HG03175 (cell line): ENCODE results near the gene ATF6.
A peak's percentile ranks its signal among the peaks of the same experiment; 100 is the strongest.

Experiments
- ATAC-seq: cut with Tn5 transposase; IDR thresholded peaks from one replicate; pipeline ENCODE4 v1.9.1; 2021; ENCODE audit warnings: mild to moderate bottlenecking, moderate library complexity; ENCODE audit not compliant: unreplicated experiment

ATF6 gene

GRCh38 chr1:161885003-161885402, 118.9 kb downstream of the ATF6 start:
- ATAC-seq = no peak

- ATAC-seq = no peak
Observed at GRCh38 chr1:161885759-161886158, 119.6 kb downstream of the ATF6 start.

GRCh38 chr1:161886589-161886988, 120.5 kb downstream of the ATF6 start:
- ATAC-seq = no peak

GRCh38 chr1:161887730-161888287, 121.7 kb downstream of the ATF6 start:
- ATAC-seq = no peak

DNA sequence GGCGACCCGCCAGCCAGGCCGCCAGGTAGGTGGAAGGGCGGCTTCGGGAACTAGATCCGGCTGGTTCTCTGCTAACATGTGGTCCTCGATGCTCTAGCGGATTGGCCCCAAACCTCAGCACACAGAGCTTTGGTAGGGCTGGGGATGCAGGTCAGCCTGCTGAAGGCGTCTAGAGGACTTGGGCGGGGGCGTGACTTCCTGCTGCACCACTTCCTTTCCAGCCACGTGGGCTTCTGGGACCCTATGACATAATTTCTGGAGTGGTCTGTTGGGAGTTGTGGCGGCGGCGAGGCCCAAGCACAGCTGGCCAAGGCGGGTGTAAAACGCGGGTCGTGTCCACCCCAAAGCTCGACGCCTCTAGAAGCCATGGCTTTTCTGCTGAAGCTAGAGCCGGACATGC, 124.5 kb downstream of the ATF6 start:
- ATAC-seq = no peak

- no peak for ATAC-seq
Observed at GRCh38 chr1:161899091-161899490, 133.0 kb downstream of the ATF6 start.

DNA sequence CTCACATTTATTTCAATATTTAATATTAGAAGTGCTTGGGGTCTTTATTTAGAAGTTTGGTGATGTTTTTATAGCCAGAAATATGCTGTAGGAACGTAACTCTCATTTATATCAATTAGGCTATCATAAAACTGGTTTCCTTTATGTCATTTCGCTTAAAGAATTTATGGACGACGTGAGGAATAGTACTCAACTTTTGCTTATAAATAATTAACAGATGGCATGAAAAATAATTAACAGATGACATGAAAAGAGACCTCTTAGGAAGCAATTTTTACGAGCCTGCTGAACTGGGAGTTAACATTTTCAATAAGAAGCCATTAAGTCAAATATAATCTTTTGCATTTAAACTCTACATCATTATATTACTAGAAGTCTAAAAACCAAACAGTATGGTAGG, 134.0 kb downstream of the ATF6 start:
- no peak for ATAC-seq

- no peak for ATAC-seq
Observed at GRCh38 chr1:161902182-161902581, 136.1 kb downstream of the ATF6 start.

- peak; percentile 68 for ATAC-seq
Observed at GRCh38 chr1:161905269-161905884, 139.3 kb downstream of the ATF6 start.

- ATAC-seq = no peak
Observed at GRCh38 chr1:161907265-161907664, 141.1 kb downstream of the ATF6 start.

DNA sequence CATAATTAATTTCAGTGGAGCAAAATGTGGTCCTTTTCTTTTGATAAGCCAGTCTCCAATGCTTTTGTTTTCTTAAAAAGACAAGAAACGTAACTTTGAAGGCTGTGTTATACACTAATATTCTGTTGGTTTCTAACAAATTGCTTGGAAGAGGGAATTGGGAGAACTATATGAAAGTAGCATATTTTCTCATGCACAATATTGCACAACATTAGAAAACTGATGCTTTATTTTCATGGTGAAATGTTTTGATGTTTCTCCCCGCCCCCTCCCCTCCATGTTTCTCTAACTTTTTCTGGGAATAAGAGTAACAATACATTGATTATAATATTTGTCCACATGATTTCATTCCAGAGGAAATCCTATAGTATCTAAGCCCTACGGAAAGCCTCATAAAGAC, 142.1 kb downstream of the ATF6 start:
- no peak for ATAC-seq

- ATAC-seq = no peak
Observed at GRCh38 chr1:161910604-161911003, 144.5 kb downstream of the ATF6 start.

DNA sequence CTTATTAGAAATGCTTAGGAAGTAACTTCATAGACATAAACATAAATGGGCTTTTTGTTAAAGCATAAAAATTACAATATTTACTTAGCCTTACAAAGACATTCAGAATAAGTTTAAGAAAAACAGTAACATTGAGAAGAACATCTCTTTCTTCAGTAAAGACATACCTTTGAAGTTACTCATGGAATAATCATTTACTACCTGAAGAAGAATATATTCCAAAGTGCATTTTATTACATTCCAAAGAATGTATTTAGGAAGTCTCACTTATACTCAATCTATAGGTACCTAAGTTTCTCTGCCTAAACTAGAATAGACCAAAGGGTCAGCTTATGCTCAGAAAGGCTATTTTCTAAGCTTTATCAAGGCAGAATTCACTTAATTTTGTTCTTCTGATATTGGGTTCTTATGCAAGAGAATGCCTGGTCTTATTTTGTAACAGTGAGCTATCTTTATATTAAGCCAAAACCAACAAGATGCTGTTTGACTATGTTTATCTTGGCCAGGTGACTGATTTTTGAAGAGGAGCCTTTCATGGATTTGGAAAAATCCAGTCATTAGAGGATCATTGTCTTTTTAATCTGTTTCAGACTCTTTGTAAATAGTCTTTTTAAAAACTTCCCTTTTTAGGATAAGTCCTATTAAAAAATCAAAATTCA, 147.5 kb downstream of the ATF6 start:
- ATAC-seq = no peak

DNA sequence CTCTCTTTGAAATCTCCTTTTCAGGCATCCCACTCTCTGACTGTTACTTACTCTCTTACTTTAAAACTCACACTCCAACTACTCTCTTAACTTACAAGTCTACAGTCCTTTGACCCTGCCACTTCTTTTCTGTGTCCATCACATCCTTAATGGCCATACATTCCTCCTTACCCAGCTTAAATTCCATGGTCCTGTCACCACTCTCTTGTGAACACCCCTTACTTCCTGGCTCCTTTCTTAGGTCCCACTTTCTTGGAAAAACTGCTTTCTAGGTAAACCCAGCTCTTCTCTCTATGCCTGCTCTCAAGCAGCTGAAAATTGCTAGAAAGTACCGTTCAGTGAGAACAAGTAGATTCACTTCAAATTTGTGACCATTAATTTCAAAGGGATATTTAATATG, 148.5 kb downstream of the ATF6 start:
- no peak for ATAC-seq

GRCh38 chr1:161915051-161915503, 149.0 kb downstream of the ATF6 start:
- peak; percentile 81 for ATAC-seq

GRCh38 chr1:161915978-161916377, 149.9 kb downstream of the ATF6 start:
- ATAC-seq = no peak

GRCh38 chr1:161919229-161919628, 153.1 kb downstream of the ATF6 start:
- no peak for ATAC-seq

- no peak for ATAC-seq
Observed at GRCh38 chr1:161921491-161921890, 155.4 kb downstream of the ATF6 start.

DNA sequence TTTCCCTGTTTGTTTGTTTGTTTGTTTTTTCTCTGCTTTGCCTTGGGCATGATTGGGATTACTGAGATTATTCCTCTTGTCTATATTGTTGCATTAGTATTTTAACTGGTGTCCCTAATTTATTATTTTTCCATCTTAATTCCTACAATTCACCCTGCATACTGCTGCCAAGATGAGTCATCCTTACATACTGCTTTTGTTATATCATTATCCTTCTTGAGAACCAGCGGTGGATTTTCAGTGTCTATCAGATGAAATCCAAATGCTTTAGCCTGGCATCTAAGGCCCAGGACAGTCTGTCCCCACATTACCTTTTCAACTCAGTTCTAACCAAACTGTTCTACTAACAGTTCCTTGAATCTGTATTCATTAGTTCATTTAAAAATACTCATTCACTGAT, 155.9 kb downstream of the ATF6 start:
- ATAC-seq = no peak

DNA sequence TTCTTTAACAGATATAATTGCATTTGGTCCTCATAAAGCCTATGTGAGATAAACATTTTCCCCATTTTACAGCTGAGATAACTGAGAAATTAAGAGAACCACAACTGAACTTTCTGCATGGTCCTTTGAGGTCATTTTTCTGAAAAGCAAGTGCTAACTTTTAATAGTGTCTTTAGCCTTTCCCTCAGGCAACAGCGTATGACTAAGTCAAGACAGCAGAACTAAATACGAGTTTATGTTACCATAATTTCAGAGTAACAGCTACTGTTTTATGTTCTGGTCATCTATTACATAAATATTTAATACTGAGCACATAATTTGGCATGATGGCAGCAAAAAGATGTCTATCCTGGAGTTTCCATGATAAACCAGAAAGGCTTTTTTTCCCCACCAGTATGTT, 161.9 kb downstream of the ATF6 start:
- no peak for ATAC-seq

GRCh38 chr1:161929137-161929536, 163.0 kb downstream of the ATF6 start:
- no peak for ATAC-seq

GRCh38 chr1:161930064-161930463, 163.9 kb downstream of the ATF6 start:
- no peak for ATAC-seq
